B cell (primary cell): ENCODE data around the gene C12orf60. TPM values are rescaled to one million over a fixed set of nuclear protein-coding genes. Genes with fewer than 3 reads are reported as not detected.

Source experiments
- ATAC-seq: fragments of 200-7000 bp; cut with Tn5 transposase; one replicate; pipeline ENCODE4 v1.10.0; 2021; ENCODE audit warnings: low read depth, mild to moderate bottlenecking, moderate number of reproducible peaks, moderate library complexity
- CTCF ChIA-PET: fragments of 350-600 bp; sonication (Branson Sonifier 250); formaldehyde crosslinking; loops from one replicate; lab custom pipeline; 2021; ENCODE audit warnings: antibody characterized with exemption, inconsistent platforms; lab: Charles Lee
- POLR2A ChIA-PET: fragments of 350-600 bp; sonication (Branson Sonifier 250); formaldehyde crosslinking; loops from one replicate; lab custom pipeline; 2021; ENCODE audit warnings: antibody characterized with exemption; lab: Charles Lee
- DNase-seq: peaks from one replicate; pipeline ENCODE4 v3.0.0; 2013
- H2AFZ ChIP-seq: 2 replicates; pipeline ENCODE4 v1.6.1; 2012; ENCODE audit warnings: mild to moderate bottlenecking, low read depth, low read length; ENCODE audit not compliant: insufficient read depth, poor library complexity, severe bottlenecking
- H3K27ac ChIP-seq, 2 donors: 1 replicate in 1 of 2; 2 replicates in 1 of 2; pipeline ENCODE4 v1.5.1; 2012 to 2013; ENCODE audit warnings: low read length in 2 of 2, mild to moderate bottlenecking in 2 of 2, moderate library complexity in 1 of 2
- H3K27me3 ChIP-seq, 4 experiments: fragments of 200-600 bp in 1 of 4; sonication (generic) in 1 of 4; replicated peaks in 1 of 4; 1 replicate in 2 of 4; 2 replicates in 2 of 4; pipeline versions ENCODE4 v1.6.1 to v1.7.0; 2013 to 2016; ENCODE audit warnings: low read length in 3 of 4, mild to moderate bottlenecking in 2 of 4, mixed read lengths in 1 of 4, moderate library complexity in 1 of 4; ENCODE audit not compliant: insufficient read depth in 4 of 4, control insufficient read depth in 3 of 4; ENCODE audit errors: control extremely low read depth in 1 of 4
- H3K36me3 ChIP-seq, 2 experiments: replicated peaks in 1 of 2; 1 replicate in 1 of 2; 2 replicates in 1 of 2; pipeline versions ENCODE4 v1.6.1 to v1.7.1; 2013; ENCODE audit warnings: low read length in 1 of 2; ENCODE audit not compliant: insufficient read depth in 2 of 2, control insufficient read depth in 1 of 2; ENCODE audit errors: control extremely low read depth in 1 of 2, extremely low read depth in 1 of 2
- H3K4me1 ChIP-seq, 2 donors: fragments of 200-600 bp in 1 of 2; sonication (generic) in 1 of 2; 1 replicate in 1 of 2; 2 replicates in 1 of 2; pipeline versions ENCODE4 v1.5.1 to v1.6.1; 2013 to 2017; ENCODE audit warnings: low read length in 2 of 2; ENCODE audit not compliant: control insufficient read depth in 2 of 2, insufficient read depth in 2 of 2
- H3K4me2 ChIP-seq: replicated peaks from 2 replicates; pipeline ENCODE3; 2012; ENCODE audit warnings: mild to moderate bottlenecking, low read depth, low read length; ENCODE audit not compliant: poor library complexity, severe bottlenecking
- H3K4me3 ChIP-seq, 5 experiments: fragments of 200-600 bp in 1 of 5; sonication (generic) in 1 of 5; 1 replicate in 3 of 5; 2 replicates in 2 of 5; pipeline versions ENCODE4 v1.5.1 to v1.7.0; 2011 to 2016; ENCODE audit warnings: low read length in 4 of 5, mild to moderate bottlenecking in 4 of 5, low read depth in 2 of 5, control low read depth in 1 of 5, moderate library complexity in 1 of 5; ENCODE audit not compliant: insufficient read depth in 1 of 5; ENCODE audit errors: control extremely low read depth in 1 of 5, extremely low read depth in 1 of 5
- H3K79me2 ChIP-seq: fragments of 200-600 bp; sonication (generic); one replicate; pipeline ENCODE4 v1.6.0; 2016; ENCODE audit warnings: low read length; ENCODE audit not compliant: control insufficient read depth, insufficient read depth
- H3K9ac ChIP-seq: fragments of 200-600 bp; sonication (generic); 2 replicates; pipeline ENCODE4 v1.6.1; 2017; ENCODE audit warnings: mild to moderate bottlenecking, low read length, moderate library complexity
- H3K9me3 ChIP-seq, 3 donors: one replicate each; pipeline versions ENCODE4 v1.6.1 to v1.7.1; 2013; ENCODE audit warnings: low read length in 2 of 3; ENCODE audit not compliant: control insufficient read depth in 2 of 3, insufficient read depth in 1 of 3; ENCODE audit errors: control extremely low read depth in 1 of 3
- H4K20me1 ChIP-seq: 2 replicates; pipeline ENCODE4 v1.6.0; 2012; ENCODE audit warnings: mild to moderate bottlenecking, low read length; ENCODE audit not compliant: insufficient read depth, control insufficient read depth, poor library complexity, severe bottlenecking
- H3K27ac Mint-ChIP-seq: one replicate; pipeline ENCODE4 v1.8.0; 2021; ENCODE audit warnings: mixed read lengths
- H3K27me3 Mint-ChIP-seq: one replicate; pipeline ENCODE4 v1.8.0; 2021; ENCODE audit warnings: mixed read lengths
- H3K4me1 Mint-ChIP-seq: one replicate; pipeline ENCODE4 v1.8.0; 2021; ENCODE audit warnings: mixed read lengths
- H3K4me3 Mint-ChIP-seq: one replicate; pipeline ENCODE4 v1.8.0; 2021; ENCODE audit warnings: mixed read lengths
- H3K9me3 Mint-ChIP-seq: one replicate; pipeline ENCODE4 v1.8.0; 2022; ENCODE audit warnings: mixed read lengths; ENCODE audit not compliant: insufficient read depth
- EZH2 ChIP-seq: IDR thresholded peaks from 2 replicates; pipeline ENCODE4 v1.6.1; 2012; ENCODE audit warnings: borderline replicate concordance, low read depth, mild to moderate bottlenecking, moderate library complexity, low read length; ENCODE audit not compliant: insufficient read depth, poor library complexity, severe bottlenecking
- WGBS: methylation state at CpG from one replicate; pipeline ENCODE4 v1.1.5; 2013; ENCODE audit warnings: missing lambda C conversion rate; ENCODE audit not compliant: insufficient coverage; 5-methylcytosine and 5-hydroxymethylcytosine counted together
- intact Hi-C: fragments of 100-400 bp; cut with micrococcal nuclease; formaldehyde crosslinking; loops from one replicate; pipeline ENCODE4 v1.10.0; 2022
- polyA plus RNA-seq: library from polyadenylated mRNA; depleted of rRNA; stranded (reverse); fragments of >200 nt; gene quantifications from 2 replicates; pipeline ENCODE4 v1.2.3, GENCODE V29; 2012
- total RNA-seq, 2 donors: library from RNA; stranded (reverse); fragments of 120-200 nt in 1 of 2; gene quantifications; 1 replicate in 1 of 2; 2 replicates in 1 of 2; pipeline versions ENCODE4 v1.2.3 to v1.2.4, GENCODE V29; 2013 to 2022
- TF ChIP-seq, protein P1 (sequence below): fragments of 200-600 bp; IDR thresholded peaks from one replicate; pipeline ENCODE4 v1.8.0; 2022; ENCODE audit warnings: antibody characterized with exemption, mild to moderate bottlenecking

Gene C12orf60
- total and polyA plus RNA-seq, 2 donors (not counting 1 experiment from before 2014, with no cell fraction given) = 0.25 to 1.2 TPM

DNA sequence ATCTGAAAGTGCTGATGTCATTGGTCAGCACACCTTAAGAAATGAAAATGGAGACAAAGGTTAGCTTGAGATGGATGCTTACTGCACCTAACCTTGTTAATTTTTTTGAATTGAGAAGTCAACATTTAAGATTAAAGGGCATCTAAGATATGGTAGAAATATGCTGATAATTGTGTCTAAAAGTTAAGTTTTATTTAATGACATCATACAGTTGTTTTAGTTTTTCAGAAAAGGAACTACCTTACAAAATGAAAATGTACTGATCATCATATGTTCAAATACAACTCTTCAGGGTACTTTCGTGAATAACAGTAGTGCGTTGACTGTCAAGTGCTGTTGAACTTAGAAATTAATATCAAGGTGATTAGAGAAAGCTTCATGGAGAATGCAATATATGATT, 8.0 kb downstream of the C12orf60 start:
- Histone ChIP-seq H3K27ac (no peak overlapping the region), H3K9ac (no peak overlapping the region), H4K20me1 (no peaks in the 10 kb centered on the region), H3K4me3 (no peak overlapping the region), H2AFZ (peak overlapping the region; percentile 25), H3K4me1 (peaks cover 9 to 16% of the 10 kb centered on the region in 2 donors), H3K36me3 (no peaks in the 10 kb centered on the region), H3K27me3 (no peaks in the 10 kb centered on the region), H3K4me2 (peak overlapping the region; percentile 39), H3K9me3 (no peaks in the 10 kb centered on the region), H3K79me2 (peaks cover 16% of the 10 kb centered on the region)
- no CpG with 5 or more reads among the region's 2 CpGs for WGBS
- Mint-ChIP-seq H3K27ac (no peak overlapping the region), H3K4me1 (peaks cover 13% of the 10 kb centered on the region), H3K4me3 (no peak overlapping the region), H3K9me3 (no peaks in the 10 kb centered on the region), H3K27me3 (no peaks in the 10 kb centered on the region)
- intact Hi-C loops = no loop called here
- DNase-seq = no peak
- TF ChIP-seq, protein P1, sequence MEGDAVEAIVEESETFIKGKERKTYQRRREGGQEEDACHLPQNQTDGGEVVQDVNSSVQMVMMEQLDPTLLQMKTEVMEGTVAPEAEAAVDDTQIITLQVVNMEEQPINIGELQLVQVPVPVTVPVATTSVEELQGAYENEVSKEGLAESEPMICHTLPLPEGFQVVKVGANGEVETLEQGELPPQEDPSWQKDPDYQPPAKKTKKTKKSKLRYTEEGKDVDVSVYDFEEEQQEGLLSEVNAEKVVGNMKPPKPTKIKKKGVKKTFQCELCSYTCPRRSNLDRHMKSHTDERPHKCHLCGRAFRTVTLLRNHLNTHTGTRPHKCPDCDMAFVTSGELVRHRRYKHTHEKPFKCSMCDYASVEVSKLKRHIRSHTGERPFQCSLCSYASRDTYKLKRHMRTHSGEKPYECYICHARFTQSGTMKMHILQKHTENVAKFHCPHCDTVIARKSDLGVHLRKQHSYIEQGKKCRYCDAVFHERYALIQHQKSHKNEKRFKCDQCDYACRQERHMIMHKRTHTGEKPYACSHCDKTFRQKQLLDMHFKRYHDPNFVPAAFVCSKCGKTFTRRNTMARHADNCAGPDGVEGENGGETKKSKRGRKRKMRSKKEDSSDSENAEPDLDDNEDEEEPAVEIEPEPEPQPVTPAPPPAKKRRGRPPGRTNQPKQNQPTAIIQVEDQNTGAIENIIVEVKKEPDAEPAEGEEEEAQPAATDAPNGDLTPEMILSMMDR = no peak
- TF ChIP-seq EZH2 = no peak
- ChIA-PET CTCF (interaction anchor here (1.2 to 3.6 kb wide), 4 partner anchors 12 to 458 kb away, joined by 3 to 30 read pairs (median 8); partner anchors contain the start of gene RERG), POLR2A (no interaction called here)
- no peak for ATAC-seq

DNA sequence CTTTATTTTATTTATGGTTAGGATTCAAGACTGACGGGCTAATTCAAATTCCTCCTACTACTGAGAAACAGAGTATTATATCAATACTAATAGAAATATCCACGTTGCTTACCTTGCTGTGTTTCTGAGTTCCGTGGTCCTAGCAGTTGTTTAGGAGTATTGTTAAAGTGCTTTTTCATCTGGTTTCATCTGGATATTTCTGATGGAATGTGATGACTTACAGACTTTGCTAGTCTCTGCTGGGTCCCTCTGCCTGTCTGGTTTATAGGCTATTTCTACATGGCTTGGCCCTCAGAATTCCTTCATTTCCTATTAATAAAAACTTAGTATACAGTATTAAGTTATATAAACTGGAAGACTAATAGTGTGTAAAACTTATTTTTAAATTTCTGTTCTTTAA, 10.5 kb downstream of the C12orf60 start, which contains the start of gene SMCO3:
Gene SMCO3, minus strand, starts transcription at position 169 of the 400 bp plus-strand sequence. CDS start 7,502 bp downstream, outside the sequence.
- Mint-ChIP-seq H3K4me1 (peaks cover 13% of the 10 kb centered on the region), H3K27ac (no peak within 1 kb of the TSS), H3K27me3 (peaks cover 9% of the 10 kb centered on the region), H3K9me3 (no peaks in the 10 kb centered on the region), H3K4me3 (no peak within 1 kb of the TSS)
- Histone ChIP-seq H3K9me3 (no peaks in the 10 kb centered on the region), H3K4me3 (no peak within 1 kb of the TSS), H4K20me1 (no peaks in the 10 kb centered on the region), H3K79me2 (no peaks in the 10 kb centered on the region), H3K27me3 (no peaks in the 10 kb centered on the region), H3K4me1 (peaks cover 9 to 16% of the 10 kb centered on the region in 2 donors), H3K4me2 (no peak within 1 kb of the TSS), H2AFZ (no peak within 1 kb of the TSS), H3K27ac (no peak within 1 kb of the TSS), H3K9ac (no peak within 1 kb of the TSS), H3K36me3 (no peaks in the 10 kb centered on the region)
- TF ChIP-seq EZH2 = no peak
- TF ChIP-seq, protein P1 = no peak
- no peak for ATAC-seq
- WGBS = 100% methylated on average over 1 of the region's 3 CpGs
- CTCF ChIA-PET = interaction anchor here (1.2 kb wide), 1 partner anchor 181 kb away, joined by 5 read pairs; no protein-coding TSS in a partner anchor
- intact Hi-C loops = no loop called here
- DNase-seq = no peak
- POLR2A ChIA-PET = no interaction called here
